ENCODE data around the gene C5.
"Not testable (repeated sequence)": the region's sequence is repeated elsewhere in the genome, so short reads cannot be mapped to it uniquely, and the experiment has no call there.

Gene C5

DNA sequence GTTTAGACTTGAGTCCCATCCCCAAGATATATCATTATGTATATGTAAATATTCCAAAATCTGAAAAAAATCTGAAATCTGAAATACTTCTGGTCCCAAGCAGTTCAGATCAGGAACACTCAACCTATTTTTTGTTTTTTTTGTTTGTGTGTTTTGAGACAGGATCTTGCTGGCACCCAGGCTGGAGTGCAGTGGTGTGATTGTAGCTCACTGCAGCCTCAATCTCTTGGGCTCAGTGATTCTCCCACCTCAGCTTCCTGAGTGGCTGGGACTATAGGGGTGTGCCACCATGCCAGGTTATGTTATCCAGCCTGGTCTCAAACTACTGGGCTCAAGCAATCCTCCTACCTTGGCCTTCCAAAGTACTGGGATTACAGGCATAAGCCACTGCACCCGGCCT is 72.8 kb downstream of the C5 start:
- no peak for DNase-seq

DNA sequence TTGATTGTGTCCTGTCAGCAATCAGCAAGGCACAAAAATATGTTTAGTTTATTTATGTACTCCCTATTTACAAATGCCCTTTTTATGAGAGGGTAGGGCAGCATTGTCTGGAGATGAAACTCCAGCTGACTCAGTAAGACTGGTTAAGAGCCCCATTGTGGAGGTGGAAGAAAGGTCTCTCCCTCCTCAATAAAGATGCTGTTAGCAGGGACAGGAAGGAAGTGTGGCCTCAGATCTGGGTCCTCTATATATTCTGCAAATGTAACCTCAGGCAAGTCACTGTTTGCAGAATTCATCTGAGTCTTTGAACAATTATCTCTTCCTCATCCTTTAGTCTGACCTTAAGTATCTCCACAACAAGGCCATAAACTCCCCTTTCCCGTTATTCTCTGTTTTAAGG is 75.2 kb downstream of the C5 start:
- no peak for DNase-seq

DNA sequence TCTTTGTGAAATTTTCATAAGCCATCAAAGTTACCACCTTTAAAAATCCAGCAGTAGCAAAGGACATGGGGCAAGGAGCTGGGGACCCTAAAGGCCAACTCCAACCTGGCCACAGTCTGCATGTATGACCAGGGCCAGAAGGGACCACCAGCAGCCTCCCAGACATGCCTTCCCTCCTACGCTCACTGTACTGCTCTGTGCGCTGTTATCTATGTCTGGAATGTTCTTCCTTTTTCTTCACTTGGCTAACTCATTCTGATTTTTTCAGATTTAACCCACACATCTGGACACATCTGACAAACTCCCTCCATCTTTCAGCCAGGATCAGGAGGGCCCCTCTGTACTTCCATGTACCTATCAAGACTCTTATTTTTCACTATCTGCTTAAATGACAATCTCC is 75.9 kb downstream of the C5 start:
- DNase-seq, result no peak

DNA sequence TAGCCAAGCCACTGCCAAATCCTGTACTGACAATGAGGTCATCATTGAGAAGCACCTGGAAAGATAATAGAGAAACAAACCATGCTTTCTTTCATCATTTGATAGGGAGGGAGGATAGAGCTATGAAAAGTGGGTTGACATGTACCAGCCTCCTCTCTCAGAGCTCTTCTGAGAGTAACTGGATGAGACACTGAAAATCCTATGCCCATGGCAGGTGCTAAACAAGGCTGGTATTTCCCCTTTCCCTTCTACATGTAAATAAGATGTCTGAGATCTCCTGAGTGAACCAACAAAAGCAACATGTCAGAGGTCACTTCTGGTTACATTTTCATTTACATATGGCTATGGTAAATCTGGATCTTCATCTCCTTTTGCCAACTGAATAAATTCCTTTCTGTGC is 78.1 kb downstream of the C5 start:
- DNase-seq, result no peak

DNA sequence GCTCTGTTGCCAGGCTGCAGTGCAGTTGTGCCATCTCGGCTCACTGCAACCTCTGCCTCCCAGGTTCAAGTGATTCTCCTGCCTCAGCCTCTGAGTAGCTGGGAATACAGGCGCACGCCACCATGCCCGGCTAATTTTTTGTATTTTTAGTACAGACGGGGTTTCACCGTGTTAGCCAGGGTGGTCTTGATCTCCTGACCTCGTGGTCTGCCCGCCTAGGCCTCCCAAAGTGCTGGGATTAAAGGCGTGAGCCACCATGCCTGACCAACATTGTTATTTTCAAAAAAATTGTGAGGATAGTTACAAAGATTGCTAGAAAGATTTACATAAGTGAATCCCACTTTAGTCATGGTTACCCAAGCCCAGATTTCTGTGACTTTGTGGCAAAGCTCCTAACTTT is 78.6 kb downstream of the C5 start:
- not testable (repeated sequence) for DNase-seq

DNA sequence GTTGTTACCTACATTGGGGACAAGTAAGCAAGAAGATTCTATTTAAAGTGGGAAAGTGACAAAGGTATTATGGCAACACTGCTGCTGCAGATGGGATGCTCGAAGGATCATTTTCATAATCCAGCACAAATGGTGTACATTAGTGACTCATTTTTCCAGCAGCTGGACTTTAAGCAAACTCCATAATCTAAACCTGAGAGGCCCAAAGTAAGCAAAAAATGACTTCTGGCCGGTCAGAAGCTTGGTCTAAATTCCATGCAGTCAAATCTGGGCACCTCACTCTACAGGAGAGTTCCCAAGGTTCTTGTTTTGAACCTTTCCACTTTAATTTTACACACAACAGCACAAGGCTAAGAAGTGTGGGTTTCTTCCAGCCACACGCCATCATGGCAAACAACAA is 79.8 kb downstream of the C5 start:
- DNase-seq, result no peak

DNA sequence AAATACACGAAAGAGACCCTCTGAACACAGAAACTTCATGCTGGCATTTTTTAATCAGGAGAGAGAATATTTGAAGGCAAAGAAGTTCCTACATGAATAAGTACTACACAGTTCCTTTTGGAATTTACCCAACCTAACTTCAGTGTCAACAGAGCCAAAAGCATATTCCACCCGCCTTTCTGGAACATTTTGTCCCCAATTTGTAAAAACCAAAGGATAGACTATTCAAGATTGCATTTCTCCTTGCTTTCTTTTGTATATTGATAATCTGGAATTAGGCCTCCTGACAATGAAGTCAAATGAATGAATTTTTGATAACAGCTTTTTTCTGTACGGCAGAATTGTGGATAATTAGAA is 84.1 kb downstream of the C5 start:
- DNase-seq, result no peak

DNA sequence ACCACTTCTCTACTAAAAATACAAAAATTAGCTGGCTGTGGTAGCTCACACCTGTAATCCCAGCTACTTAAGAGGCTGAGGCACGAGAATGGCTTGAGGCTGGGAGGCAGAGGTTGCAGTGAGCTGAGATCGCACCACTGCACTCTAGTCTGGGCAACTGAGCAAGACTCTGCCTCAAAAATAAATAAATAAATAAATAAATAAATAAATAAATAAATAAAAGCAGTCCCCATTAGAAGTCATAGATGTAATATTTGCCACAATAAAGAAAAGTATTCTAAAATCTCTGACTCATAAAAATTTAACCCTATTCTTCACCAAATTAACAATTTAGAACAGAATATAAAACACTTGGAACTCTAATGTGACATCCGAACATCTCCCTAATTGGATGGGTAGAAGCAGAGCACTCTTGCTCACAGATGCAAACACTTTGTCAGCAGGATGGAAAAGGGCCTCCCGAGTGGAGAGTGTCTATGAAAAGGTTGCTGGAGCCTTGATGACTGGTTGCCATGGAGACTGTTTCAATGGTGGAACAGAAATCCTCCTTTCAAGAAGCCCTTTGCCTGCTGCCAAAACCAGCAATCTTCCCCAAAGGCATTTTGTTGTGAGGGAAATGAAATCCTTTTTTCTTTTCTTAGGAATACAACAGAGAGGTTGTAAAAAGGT is 84.6 kb downstream of the C5 start:
- no peak for DNase-seq

DNA sequence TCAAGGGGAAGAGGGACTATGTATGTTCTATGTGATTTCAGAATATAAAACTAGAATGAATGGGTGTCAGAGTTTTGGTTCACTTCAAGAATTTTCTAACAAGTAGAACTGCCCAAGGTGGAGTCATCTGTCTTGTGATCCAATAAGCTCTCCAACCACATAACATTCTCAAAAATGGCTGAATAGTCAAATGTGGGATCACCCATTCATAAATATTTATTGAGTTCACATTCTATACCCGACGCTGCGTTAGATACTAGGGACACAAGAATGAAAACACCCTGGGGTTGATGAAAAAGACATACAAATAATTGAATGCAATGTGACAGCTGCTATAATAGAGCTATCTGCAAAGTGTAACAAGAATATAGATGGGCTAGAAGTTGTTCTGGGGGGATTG is 88.1 kb downstream of the C5 start:
- no peak for DNase-seq

DNA sequence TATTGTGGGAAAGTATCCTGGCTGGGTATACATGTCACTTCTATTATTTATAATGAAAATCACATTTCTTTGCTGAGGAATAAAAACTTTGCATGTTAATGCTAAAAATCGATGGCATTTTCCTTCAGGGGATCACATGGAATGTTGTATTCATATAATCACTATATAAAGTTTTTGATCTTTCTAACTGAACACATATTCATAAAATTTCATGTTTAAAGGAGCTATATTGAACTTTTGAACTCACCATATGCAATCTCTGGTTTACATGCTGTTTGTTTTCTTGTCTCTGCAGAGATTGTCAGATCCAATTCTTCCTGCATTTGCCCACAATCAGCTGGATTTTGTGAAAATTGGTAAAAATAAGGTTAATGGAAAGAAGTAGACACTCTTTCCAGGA is 90.1 kb downstream of the C5 start:
- DNase-seq, result no peak

DNA sequence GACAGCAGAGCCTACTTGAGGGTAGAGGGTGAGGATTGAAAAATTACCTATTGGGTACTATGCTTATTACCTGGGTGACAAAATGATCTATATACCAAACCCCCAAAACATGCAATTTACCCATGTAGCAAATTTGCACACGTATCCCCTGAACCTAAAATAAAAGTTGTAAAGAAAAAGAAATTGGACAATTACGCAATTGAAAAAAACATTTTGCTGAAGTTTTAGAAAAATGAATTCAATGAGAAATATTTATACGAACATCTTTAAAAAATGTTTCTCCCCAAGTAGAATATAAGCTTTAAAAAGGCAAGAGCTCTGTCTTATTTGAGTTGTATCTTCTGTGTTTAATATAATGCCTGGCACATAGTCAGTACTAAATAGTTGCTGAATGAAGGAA is 93.2 kb downstream of the C5 start:
- no peak for DNase-seq

DNA sequence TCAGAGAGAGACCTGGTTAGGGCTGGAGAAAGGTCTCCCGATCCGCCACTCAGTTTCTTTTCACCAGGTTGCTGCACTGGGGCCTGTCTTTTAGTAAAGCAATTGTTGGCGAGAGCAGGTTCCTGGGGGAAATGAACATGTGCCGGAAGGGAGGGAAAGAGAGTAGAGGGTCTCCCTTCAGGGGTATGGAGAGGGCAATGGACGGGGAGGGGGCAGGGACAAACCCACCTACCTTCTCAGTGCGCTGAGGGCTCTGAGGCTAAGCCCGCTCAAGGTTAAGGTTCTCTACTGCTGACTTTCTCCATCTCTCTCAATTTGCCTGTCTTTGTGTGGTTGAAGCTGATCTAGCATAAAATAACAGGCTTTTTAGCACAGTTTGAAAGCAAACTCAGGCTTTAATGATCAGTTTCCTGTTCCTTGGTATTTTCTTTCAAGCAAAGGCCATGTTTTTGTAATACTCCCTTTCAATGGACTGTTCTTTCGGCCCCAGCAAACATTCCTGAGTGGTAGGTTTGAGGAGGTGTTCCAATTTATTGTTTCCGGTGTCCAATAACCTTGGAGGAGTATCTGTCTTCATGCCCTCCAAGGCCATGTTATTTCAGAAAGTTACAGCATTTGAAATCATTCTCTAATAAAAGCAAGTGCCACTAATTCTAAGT is 98.0 kb downstream of the C5 start:
- no peak for DNase-seq

DNA sequence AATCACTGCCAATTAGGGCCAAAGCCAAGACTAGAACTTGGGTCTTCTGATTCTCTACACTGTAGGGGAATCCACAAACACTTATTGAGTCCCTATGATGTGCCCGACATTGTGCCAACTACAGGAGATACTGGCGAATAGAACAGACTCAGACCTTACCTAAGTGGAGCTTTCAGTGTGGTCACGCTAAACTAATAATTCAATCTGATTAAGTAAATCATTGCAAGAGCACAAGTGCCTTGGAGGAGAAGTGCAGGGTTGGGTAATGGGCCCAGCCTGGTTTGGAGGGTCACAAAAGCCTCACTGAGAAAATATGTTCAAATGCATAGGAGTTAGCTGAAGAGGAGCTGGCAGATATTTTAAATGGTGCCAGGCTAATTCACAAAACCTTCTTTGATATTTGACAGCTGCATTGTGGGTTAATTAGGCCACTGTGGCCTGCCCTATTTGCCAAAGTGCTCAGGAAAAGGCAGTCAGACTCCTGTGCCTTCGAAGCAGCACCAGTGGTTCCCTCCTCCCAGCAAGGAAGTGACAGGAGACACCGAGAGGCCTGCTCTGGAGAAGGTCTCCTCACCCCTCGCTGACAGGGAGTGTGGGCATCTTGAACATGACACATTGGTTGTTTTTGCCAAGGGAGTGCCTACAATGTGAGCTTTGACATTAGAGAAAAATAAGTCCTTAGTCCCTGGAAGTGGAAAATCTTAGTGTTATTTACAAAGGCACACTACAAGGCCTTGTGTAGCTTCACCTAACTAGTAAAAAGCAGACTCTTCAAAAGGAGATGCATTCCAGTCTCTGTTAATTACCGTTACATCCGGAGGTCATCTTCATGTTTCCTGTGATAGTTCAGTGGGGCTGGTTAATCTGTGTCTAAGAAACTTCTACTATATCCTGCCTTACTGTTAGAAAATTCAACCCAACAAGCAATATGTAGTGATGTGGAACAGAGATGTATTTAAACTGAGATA is 99.4 kb downstream of the C5 start:
- no peak for DNase-seq

DNA sequence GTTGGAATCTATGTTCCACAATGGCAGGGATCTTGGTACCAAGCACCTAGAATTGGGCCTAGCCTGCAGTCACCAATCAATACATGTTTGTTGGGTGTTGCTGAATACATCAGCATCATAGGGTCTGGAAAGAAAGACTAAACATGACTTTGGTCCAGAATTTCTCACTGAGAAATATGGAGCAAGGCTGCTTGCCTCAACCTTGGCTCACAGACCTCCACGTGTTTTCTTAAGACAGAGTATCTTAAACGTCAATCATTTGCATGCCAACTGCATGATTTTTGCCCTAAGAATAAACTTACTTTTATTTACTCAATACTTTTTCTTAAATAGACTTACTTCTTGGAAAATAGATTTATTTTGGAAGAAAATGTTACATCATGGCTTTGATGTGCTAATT is 100.8 kb downstream of the C5 start:
- no peak for DNase-seq

DNA sequence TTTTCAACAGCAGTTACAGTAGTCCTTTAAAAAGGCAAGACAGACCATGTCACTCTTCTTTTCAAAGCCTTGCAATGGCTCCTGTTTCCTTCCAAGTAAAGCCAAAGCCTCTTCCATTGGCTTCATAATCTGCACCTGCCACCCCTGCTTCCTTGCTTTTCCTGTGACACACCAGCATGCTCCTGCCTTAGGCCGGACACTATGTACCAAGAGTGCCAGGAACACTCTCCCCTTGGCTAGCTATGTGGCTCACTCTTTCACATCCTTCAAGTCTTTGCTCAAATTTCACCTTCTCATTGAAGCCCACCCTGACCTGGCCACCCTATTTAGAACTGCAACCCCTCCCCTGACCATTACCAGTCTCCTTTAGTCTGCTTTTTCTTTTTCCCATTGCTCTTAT is 101.3 kb downstream of the C5 start:
- DNase-seq, result no peak

DNA sequence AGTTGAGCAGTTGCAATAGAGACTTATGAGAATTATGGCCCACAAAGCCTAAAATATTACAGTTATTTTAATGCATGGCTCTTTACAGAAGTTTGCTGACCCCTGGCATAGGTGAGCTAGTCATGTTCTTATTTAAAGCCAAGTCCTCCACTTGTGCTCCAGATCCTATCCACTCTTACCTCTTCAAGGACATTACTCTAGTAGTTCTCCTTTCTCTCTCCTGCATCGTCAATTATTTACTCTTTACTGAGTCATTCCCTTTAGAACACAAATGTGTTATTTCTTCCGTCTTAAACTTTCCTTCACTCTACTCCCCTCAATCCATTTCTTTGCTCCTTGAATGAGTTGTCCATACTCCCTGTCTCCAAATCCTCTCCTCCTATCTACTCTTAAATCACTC is 102.9 kb downstream of the C5 start:
- no peak for DNase-seq

DNA sequence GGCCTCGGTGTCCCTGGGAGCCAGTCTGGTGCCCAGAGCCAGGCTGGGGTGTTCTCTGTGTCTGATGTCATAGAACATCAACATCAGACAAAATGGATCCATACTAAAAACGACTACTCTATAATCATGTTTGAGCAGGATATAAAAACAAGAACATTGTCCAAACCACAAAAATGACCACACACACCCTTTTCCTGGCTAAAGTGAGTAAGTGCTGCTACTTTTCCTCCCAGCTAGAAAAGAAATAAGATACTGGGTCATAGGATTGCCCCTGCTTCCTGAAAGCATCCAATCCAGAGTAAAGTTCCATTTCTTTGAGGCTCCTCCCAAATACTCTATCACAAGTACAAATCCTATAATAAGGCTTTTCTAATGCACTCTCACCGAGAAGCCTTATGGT is 103.8 kb downstream of the C5 start:
- DNase-seq, result no peak

DNA sequence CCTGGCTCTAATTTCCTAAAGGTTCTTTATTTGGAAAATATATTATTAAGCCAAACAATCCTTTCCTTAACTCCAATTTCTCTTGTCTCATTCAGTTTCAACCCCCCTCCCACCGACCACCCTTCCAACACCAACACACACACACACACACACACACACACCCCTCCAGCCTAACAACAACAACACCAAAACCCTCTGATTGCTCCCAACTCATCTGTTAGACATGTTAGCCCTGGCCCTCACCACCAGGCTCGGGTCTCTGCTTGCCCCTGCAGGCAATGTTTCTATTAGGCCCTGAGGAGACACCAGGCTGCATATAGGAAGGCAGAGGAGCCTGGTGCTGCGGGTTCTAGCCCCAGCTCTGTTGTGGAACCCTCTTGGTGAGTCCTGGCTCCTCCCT is 105.1 kb downstream of the C5 start:
- no peak for DNase-seq

DNA sequence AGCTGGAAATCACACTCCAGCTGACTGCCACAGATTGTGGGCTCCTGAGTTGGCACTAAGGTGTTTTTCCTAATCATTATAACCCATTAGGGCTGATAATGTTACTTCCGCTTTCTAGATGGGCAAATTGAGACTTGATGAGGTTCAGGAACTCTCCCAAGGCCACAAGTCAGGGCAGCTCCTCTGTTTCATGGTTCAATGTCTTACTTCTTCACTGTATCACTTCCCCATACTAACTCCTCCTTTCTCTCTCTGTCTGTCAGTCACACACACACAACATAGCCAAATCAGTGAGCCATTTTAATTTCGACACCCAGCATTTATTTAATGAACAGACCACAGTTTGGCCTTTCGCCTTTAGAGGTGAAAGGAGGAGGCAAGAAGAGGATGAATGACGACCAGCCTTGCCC is 105.6 kb downstream of the C5 start:
- DNase-seq, result no peak

DNA sequence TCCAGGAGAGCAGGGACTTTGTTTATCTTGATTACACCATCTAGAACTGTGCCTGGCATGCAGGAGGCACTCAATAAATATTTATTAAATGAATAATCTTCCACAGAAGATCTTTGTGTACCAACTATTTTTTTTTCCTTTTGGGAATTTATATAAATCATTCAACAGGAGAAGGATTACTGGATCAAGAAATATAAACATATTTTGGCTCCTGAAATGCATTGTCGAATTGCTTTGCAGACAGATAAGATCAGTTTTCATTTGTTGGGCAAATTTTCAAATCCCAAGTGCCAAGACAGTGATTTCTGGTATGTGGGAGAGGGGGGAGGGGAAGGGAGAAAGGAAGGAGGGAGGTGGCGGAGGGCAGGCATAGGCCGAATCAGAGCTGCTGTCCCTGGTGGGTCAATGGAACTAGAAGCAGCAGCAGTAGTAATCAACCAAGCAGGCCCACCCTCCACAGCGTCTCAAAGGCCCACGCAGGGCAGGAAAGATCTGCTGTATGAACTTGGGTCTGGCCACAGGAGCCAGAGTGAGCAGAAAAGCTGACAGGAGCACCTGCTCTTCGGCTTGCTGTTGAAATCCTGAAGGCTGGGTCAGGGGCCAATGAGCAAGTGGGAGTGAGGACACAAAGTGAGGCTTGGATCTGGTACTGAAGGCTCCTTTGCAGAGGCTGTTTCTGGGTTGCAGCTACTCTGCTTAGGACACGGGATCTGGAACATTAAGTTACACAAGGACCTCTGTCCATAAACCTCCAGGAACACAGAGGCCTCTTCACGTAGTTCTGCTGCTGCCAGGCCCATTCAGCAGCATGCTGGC is 107.7 kb downstream of the C5 start:
- DNase-seq, result no peak

DNA sequence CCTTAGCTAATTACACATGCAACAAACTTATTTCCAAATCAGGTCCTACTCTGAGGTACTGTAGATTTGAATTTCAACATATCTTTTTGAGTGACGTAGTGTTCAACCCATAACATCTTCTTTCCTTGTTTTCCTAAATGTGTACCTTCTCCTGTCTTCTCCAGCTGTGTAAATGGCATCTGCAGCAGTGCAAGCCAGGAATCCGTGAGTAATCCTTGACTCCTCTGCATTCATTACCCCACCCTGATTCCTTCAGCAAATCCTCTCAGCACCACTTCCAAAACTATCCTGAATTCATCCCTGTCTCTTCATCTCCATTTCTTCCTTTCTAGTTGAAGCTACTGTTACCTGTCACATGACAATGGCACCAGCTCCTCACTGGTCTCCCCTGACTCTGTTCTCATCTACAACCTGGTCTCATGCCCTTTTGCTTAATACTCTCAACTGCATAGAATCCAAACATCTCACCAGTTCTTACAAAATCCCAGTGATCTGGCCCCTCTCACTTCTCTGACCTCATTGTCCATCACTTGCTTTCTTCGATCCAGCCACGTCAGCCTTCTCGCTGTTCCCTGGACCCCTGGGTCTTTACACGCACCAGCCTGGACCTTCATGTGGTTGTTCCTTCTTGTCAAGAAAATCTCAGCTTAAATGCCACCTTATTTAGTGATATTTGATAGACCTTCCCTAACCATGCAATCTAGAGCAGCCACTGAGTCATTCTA is 108.9 kb downstream of the C5 start:
- DNase-seq, result no peak

DNA sequence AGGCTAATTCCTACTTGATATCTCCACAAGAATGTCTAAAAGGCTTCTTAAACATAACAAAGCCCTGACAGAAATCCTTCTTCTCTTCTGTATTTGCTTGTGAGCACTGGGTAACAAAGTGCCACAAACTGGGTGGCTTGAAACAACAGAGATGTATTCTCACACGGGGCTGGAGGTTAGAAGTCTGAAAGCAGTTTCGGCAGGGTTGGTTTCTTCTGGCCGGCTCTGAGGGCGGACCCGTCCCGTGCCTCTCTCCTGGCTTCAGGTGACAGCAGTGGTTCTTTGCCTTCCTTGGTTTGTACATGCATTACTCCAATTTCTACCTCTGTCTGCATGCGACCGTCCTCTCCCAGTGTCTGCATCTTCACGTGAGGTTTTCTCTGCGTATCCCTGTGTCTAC is 109.5 kb downstream of the C5 start:
- DNase-seq, result no peak

DNA sequence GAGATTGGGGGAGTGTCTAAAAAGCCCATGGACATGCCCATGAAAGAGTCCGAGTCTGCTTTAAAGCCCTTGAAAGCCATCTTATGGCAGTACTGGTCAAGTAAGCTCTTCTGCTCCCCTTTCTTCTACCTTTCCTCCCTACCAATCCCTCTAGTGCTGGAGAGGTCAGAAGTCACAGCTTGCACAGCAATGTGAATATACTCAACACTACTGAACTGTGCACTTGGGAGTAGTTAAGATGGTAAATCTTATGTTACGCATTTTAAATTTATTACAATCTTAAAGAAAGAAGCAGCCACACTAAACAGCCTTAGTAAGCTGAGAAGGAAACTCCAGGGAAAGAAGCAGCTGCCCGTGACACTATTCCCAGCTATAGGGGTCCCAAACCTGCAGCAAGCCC is 111.2 kb downstream of the C5 start:
- no peak for DNase-seq

Measured in activated CD4-positive, alpha-beta T cell treated with anti-CD3 and anti-CD28 coated beads for 48 hours (primary cell).